GM19328 (cell line): ENCODE results near the gene OTOP2.

Experiments
- ATAC-seq: cut with Tn5 transposase; IDR thresholded peaks from one replicate; pipeline ENCODE4 v1.9.1; 2021; ENCODE audit warnings: mild to moderate bottlenecking, moderate library complexity; ENCODE audit not compliant: unreplicated experiment

OTOP2 gene

GRCh38 chr17:74924250-74924948 is at the start of gene OTOP2:
Gene OTOP2, plus strand, starts transcription at chr17:74924273. Its CDS starts 360 bp downstream, at chr17:74924633.
- ATAC-seq = no peak

DNA sequence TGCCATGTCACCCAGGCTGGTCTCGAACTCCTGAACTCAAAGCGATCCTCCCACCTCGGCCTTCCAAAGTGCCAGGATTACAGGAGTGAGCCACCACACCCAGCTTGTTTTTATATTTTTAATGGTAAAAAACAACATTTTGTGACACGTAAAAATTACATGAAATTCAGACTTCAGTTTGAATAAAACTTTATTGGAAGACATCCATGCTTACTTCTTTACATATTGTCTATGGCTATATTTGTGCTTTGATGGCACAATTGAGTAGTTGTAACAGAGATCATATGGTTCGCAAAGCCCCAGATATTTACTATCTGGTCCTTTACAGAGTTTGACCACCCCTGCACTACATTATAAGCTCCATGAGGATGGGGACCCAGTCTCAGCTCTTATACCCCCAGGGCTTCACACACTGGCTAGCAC is 49.4 kb upstream of the OTOP2 start:
- no peak for ATAC-seq

DNA sequence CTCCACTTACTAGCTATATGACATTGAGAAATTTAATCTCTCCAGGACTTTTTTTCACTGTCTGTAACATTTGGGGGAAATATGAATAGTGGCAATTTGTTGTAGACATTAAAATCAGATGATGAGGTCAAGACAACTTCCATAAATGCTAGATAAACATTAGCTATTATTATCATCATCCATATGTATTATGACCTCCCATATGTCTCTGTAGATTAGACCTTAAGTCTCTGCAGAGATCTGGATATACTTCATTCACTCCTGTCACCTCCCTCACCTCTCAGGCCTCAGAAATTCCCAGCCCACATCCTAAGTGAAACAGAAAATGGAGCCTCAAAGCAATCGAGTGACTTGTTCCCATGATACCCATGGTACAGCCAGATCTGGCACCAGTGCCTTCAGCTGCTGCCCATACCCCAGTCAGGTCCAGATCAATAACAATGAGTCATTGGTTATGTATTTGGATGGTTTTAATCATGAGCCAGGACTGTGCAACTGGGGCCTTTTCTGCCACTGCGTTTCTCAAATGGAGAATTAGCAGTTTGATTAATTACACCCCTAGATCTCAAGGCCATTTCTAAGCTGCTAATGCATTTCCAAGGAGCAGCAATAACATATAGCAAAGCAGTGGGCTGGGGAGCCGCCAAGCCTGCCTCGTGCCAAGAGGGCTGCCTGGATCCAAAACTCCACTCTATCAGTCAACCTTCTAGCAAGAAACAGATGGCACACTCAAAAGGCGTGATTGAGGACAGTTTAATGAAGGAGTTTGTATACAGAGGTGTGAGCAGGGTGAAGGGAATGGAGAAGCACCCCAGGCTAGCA is 48.7 kb upstream of the OTOP2 start:
- ATAC-seq = no peak

DNA sequence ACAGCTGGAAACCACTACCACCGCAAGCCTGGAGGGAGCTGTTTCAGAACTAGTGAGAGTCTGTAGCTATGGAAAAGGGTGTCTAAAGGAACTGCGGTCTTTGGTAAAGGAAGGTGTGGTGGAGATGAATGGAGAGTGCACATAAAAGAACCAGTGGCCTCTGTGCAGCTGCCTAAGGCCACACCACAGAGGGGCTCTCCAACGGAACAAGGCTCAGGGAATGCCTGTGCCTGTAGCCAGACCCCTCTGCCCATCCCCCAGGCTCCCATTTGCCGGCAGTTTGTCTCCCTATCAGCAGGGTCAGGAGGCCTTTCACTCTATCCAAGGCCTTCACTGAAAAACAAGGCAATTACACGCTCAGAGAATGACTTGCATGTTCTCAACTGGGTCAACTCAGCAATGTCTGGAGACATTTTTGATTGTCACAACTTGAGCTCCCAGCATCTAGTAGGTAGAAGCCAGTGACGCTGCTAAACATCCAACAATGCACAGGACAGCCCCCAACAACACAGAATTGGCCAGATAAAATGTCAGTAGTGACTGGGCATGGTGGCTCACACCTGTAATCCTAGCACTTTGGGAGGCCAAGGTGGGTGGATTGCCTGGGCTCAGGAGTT is 48.0 kb upstream of the OTOP2 start:
- no peak for ATAC-seq

- ATAC-seq = no peak
Measured at GRCh38 chr17:74877592-74878548, 46.2 kb upstream of the OTOP2 start.

GRCh38 chr17:74878658-74879057 is 45.4 kb upstream of the OTOP2 start:
- no peak for ATAC-seq

- no peak for ATAC-seq
Measured at GRCh38 chr17:74879308-74879707, 44.8 kb upstream of the OTOP2 start.

GRCh38 chr17:74881073-74881472 is 43.0 kb upstream of the OTOP2 start:
- ATAC-seq = no peak

DNA sequence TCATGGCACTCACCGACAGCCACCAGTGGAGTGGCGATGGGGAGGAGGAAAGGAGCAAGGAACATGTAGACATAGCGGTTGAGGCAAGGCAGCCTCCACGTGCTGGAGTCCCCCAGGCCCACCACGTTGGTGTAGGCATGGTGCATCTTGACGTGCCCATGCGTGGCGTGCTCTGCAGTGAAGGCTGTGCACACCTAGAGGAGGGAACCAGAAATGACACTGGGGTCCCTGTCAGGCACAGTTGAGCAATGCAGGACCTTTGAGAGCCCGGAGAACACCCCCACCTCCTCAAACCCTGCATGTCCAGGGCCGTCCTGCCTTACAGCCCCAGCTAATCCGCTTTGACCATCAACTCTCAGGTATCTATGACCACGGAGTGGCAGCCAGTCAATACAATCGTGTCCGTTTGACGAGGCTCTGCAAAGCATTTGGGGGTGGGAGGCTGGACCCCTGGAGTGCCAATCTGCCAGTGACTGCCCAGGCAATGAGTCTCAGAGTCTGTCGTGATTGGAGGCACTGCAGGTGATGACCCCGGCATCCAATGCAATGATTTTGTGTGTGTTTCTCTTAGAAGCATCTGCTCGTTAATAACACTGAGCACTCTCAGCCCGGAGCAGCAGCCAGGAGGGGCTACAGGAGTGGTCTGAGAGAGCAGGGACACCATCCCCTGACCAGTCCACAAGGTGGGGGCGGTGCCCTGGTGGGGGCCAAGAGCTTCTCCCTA is 41.4 kb upstream of the OTOP2 start:
- ATAC-seq = no peak

GRCh38 chr17:74883241-74883745 is 40.8 kb upstream of the OTOP2 start:
- no peak for ATAC-seq

GRCh38 chr17:74888469-74888868 is 35.6 kb upstream of the OTOP2 start:
- ATAC-seq = no peak

GRCh38 chr17:74890554-74890953 is 33.5 kb upstream of the OTOP2 start:
- no peak for ATAC-seq

DNA sequence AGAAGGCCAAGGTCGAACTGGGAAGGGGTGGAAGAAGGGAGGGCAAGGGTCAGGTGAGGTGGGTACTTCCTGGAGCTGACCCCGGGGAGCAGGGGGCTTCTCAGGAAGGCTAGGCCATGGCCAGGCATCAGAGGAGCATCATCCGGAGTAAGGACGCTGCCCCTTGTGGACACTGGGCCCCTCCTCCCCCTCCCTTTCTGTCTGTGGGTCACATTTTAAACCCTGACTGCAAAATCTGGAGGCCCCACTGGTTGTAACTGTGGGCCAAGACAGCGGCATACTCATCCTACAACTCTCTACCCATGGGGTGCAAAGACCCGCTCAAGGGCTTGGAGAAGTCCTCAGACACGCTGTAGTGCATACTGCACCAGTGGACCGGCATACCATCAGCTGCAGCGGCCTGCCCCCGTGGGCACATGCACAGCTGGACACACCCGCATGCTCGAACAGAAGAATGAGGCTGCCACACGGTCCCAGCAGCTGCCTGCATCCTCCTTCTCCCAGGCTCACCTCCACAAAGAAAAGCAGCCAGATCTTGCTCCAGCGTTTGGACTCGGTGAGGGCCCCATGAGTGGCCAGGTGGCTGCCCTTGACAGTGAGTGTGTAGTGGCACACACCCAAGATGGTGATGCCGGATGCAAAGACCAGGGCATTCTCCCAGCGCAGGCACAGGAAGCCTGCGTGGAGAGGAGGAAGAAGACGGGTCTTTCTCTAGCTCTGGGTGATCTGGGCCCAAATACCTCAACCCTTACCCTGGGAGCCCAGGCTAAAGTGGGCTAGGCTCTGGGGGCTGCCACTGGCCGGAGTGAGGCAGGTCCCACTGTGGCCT is 31.8 kb upstream of the OTOP2 start:
- no peak for ATAC-seq

DNA sequence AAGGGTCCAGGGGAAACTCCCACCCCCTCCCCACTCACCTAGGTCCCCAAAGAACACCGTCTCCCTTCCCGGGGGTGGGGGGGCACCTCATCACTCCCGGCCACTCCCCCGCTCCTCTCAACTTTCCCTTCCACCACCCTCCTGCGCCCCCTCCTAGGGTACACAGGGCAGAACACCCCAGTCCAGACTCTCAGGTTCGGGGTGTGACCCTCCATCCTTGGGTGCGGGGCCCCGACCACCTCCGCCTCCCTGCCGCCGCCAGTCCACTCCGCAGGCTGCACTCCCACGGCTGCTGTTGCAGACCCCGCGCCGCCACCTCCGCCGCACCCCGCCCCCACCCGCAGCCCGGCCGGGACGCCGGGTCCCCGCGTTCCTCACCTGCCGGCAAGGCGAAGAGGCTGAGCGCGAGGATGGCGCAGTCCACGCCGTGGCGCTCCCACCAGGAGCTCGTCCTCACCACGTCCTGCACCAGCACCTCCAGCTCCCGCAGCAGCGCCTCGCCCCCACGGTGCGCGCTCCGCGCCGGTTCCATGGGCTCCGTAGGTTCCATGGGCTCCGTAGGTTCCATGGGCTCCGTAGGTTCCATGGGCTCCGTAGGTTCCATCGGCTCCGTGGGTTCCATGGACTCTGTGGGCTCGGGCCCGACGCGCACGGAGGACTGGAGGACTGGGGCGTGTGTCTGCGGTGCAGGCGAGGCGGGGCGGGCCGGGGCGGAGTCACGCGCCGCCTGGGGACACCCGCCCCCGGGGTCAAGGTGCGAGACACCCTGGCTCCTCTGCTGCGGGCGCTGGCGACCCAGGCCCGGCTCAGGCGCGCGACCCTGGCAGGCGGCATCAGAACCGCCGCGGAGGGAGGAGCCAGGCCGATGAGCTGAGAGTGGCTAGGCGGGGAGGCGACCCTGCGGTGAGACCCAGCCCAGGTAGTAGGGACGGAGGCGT is 30.8 kb upstream of the OTOP2 start, which contains the start of gene FADS6:
TSS of gene FADS6 (minus strand) at position 660 of the 938 bp plus-strand sequence. CDS start at position 622, 38 bp downstream.
- no peak for ATAC-seq

DNA sequence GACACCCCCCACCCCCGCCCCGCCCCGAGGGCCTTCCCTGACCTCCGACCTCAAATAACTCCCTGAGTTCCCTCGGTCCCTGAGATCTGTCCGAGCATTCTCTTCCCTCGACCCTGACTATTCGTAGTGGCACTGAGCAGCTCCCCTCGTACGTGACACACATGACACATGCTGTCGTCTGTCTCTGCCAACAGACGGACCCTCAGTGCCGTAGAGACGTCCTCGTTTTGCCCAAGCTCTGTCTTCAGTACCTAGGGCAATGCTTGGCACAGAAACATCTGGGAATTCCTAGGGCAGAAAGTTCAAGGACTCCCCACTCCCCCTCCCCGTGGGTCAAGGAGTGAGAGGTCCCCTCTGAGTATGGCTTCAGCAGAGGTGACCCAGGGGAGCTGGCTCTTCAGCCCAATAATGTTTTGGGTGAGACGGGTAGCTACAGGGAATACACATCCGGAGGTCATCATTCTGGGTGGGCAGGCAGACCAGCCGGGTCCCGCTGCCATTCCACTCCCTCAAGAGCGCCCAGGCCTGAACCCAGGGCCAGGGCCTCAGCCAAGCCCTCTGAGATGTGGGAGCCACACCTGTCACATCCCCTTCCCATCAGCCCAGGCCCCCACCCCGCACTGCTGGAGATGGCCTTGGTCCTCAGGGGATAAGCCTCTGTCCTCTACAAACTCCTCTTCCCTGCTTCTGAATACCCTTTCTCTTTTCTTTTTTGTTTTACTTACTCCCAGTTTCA is 30.0 kb upstream of the OTOP2 start:
- no peak for ATAC-seq

DNA sequence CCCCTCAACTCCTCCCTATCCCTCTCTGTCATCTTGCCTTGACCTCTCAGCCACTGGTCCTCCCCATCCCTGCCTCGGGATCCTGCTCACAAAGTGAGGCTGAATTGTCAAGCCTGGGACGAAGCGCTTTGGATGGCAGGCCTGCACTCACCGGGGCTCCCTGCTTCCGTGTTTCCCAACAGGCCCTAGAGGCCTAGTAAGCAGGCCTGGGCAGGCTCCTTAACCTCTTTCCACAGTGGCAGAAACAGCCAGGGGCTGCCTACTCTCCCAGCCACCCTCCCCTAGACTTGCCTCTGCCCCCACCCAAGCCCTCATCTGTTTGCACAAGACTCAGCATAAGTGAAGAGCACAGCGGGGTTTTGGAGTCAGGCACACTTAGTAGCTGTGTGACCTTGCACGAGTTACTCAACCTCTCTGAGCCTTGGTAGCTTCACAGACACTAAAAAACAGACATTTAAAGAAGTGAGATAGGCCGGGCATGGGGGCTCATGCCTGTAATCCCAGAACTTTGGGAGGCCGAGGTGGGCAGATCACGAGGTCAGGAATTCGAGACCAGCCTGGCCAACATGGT is 25.6 kb upstream of the OTOP2 start:
- no peak for ATAC-seq

DNA sequence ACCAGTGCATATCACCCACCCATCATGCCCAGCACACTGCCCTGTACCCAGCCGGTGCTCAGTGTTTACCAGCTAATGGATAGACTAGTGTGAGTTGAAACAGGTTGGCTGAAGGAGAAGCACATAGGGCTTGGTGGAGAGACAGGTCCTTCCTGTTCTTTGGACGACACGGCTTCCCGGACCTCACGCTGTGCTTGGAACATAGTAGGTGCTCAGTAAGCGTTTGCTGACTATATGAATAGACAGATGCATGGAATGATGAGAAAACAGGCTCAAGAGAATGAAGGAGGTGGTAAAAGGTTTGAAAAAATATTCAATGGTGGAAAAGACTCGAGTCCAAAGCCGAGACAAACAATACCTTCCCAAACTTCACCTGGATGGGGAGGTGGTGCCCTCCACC is 23.9 kb upstream of the OTOP2 start:
- no peak for ATAC-seq
